HG03378 (cell line): ENCODE results near the gene HIVEP1.

ENCODE experiments used
- ATAC-seq: cut with Tn5 transposase; IDR thresholded peaks from one replicate; pipeline ENCODE4 v1.9.1; 2021; ENCODE audit warnings: mild to moderate bottlenecking, moderate library complexity; ENCODE audit not compliant: unreplicated experiment

HIVEP1 gene

GRCh38 chr6:11992086-11992485, 20.0 kb upstream of the HIVEP1 start:
- no peak for ATAC-seq

GRCh38 chr6:11994875-11995461, 17.1 kb upstream of the HIVEP1 start:
- ATAC-seq, result no peak

- no peak for ATAC-seq
Measured at GRCh38 chr6:11996751-11997150, 15.4 kb upstream of the HIVEP1 start.

GRCh38 chr6:11999246-11999645, 12.9 kb upstream of the HIVEP1 start:
- no peak for ATAC-seq

DNA sequence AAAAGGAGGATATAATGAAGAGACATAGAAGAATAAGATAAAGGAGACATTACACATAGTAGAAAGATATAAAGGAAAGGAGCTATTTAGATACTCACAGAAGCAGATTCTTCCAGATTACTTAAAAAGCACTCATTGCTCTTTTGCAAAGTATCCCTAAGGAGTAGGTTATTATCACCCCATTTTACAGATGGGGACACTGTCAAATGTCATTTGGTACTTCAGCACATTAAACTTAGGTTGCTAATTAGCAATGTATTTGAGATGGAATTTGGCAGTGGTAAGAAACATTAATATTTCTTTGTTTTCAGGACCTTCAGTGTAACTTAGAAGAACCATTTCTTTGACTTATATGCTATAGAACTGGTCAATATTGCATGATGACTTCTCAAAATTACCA, 11.9 kb upstream of the HIVEP1 start:
- no peak for ATAC-seq

GRCh38 chr6:12001004-12001705, 11.0 kb upstream of the HIVEP1 start:
- ATAC-seq, result no peak

DNA sequence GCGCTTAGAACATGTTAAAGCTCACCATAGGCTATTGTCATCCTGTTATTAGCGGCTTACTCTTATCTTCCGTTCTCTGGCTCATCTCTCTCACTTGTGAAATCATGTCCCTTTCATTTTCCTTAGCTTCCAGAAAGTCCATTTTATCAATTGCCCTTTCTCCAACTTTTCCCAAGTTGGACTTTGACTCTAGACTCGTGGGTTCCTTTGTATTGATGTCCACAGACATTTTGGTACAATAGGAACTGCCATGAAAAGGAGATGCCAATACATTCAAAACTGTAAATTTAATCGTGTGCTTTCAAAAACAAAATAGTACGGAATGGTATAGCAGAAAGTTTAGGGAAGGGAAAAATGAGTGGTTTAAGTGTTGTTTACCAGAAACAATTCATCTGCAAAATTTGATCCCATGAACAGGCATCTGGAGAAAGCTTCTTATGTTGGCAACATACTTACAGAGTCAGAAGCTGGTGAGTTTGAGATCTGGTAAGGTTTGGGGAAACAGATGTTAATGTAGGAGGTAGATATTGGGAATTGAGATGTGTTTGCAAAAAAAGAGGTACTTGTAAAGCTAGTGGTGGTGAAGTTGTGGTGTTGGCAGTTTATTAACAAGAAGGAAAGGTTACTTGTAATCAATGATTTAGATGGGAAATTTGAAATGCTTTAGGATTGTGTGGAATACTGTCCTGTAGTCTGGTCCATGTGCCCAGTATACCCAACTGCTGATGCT, 10.2 kb upstream of the HIVEP1 start:
- no peak for ATAC-seq

- ATAC-seq, result no peak
Measured at GRCh38 chr6:12007473-12007872, 4.6 kb upstream of the HIVEP1 start.

- no peak for ATAC-seq
Measured at GRCh38 chr6:12007887-12008286, 4.2 kb upstream of the HIVEP1 start.

GRCh38 chr6:12008366-12009179, 3.5 kb upstream of the HIVEP1 start:
- ATAC-seq, result peak; percentile 42

DNA sequence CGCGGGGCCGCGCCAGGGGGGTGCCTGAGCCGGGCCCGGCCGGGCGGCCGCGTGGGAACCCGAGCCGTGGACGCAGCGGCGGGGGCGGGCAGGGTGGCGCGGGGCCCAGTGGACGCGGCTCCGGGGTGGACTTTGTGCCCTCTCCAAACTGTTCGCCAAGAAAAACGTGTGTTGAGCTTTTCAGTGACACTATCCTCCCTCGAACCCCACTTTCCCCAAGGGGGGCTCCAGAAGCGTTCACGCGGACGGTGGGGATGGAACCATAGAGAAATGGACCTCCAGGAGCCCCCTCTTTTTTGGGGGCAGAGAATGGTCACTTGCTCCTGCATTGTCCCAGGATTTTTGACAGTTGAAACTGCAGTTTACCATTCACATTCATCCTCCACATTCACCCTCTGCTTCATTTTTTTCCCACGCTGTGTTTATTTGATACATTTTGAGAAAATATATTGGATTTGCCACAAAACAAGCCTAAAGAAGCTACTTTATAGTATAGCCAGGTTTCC, 2.9 kb upstream of the HIVEP1 start:
- no peak for ATAC-seq

GRCh38 chr6:12009876-12010634, 2.1 kb upstream of the HIVEP1 start:
- no peak for ATAC-seq

- peak; percentile 35 for ATAC-seq
Measured at GRCh38 chr6:12010635-12011275, 1.4 kb upstream of the HIVEP1 start.

DNA sequence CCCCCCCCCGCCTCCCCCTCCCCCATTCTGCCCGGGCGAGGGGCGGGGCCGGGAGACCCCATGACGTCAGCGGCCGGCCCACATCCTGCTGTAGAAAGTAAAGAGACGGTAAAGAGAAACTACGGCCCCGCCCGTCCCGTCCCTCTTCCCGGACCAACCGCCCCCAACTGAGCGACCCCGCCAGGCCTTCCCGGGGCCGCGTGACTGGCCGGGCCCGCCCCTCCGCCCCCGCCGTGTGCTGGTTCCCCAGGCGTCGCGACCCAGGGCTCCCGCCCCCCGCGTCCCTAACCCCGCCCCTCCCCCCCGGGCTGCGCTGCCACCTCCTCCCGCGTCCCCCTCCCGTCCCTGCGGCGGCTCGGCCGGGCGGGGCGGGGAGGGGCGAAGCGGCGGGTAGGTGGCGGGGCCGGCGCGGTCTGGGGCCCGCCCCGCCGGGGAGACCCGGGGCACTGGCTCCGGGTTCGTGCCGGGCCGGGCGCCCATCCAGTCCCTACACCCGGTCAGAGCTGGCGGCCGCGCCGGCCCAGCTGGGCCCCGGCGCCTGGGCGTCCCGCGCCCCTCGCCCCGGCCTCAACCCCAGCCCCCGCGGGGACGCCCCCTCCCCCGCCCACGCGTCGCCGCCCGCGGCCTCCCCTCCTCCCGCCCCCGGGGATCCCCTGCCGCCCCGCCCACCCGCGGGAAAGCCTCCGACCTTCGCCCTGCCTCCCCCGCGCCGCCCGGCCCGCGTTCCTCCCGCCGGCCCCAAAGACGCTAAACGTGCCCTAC, 655 bp upstream of the HIVEP1 start:
- ATAC-seq, result peak; percentile 38

GRCh38 chr6:12012558-12013306, 620 bp downstream of the HIVEP1 start:
- peak; percentile 22 for ATAC-seq

- no peak for ATAC-seq
Measured at GRCh38 chr6:12013307-12013719, 1.2 kb downstream of the HIVEP1 start.

DNA sequence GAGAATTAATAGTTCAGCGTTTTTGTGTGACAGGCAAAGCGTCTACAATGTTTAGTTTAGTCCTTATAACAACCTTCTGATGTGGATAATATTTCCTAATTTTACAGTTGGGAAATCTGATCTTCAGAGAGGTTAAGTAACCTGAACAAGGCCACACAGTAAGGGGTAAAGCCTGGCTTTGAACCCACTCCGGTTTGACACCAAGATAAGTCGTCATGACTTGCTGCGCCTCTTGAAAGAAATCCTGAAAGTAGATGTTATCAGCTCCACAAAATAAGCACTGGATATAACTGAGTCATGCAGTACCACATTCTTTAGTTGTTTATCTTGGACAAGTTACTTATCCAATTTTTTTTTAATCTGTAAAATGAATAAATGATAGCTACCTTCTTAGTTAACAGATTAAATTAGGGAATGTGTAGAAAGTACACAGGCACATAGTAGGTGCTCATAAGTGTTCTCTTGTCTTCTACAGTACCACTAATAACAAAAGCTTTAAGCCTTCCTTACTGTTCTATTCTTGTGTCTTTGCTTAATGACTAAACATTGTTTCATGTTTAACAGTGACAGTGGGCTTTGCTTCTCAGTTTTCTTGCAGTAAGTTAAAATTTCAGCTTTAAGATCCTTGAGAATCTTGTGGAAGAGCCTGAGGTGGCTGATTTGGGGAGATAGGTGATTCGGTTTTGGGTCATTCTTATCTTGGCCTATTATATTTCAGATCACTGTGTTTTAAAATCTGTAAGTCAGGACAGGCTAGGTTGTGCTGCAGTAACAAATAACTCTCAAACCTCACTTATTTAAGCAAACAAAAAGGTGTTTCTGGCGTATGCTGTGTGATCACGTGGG, 2.1 kb downstream of the HIVEP1 start:
- ATAC-seq, result no peak

- no peak for ATAC-seq
Measured at GRCh38 chr6:12014873-12015149, 2.7 kb downstream of the HIVEP1 start.
